H7 (cell line): ENCODE data around the gene SLC27A5. TPM values are rescaled to one million over a fixed set of nuclear protein-coding genes. Genes with fewer than 3 reads are reported as not detected.

Source experiments
- DNase-seq: peaks from one replicate; pipeline ENCODE4 v3.0.0; 2012
- H3K27me3 ChIP-seq: 2 replicates; pipeline ENCODE4 v1.6.0; 2011; ENCODE audit warnings: mild to moderate bottlenecking, low read length; ENCODE audit not compliant: control insufficient read depth, insufficient read depth
- H3K36me3 ChIP-seq: replicated peaks from 2 replicates; pipeline ENCODE4 v1.5.1; 2011; ENCODE audit warnings: low read length; ENCODE audit not compliant: control insufficient read depth, insufficient read depth
- H3K4me3 ChIP-seq: 2 replicates; pipeline ENCODE4 v1.5.1; 2011; ENCODE audit warnings: low read depth, mild to moderate bottlenecking, control low read depth, low read length, moderate library complexity; ENCODE audit not compliant: insufficient read depth
- total RNA-seq: library from RNA; depleted of rRNA; stranded (reverse); fragments of >200 nt; shearing (Covaris generic); gene quantifications from 2 replicates; pipeline ENCODE4 v1.2.3, GENCODE V29; 2014

SLC27A5 gene
- total RNA-seq, 1 experiment from 2014 or later: 19.4 TPM

- Histone ChIP-seq H3K36me3 (peaks cover 44% of the 10 kb centered on the region), H3K4me3 (peak overlapping the region; percentile 69), H3K27me3 (no peaks in the 10 kb centered on the region)
- no peak for DNase-seq
These were observed 42.2 kb upstream of the SLC27A5 start for GRCh38 chr19:58553799-58554493.

DNA sequence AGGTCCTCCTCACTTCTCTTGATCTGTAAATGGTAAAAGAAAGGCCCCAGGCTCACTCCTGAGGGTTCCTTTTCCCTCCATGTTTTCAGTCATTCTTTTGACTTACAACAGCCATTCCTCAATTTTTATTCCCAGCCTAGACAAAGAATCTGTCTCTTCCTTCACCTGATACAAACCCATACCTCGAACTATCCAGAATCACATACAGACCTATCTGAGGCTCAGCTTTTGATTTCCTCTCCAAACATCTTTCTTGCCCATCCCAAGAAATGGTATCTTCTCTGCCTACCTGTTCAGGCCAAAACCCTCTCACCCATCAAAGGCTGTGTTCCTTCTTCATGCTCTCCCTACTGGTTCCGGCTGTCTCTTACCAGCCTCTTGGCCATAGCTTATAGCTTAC is 40.9 kb upstream of the SLC27A5 start:
- Histone ChIP-seq H3K27me3 (no peaks in the 10 kb centered on the region), H3K4me3 (no peak overlapping the region), H3K36me3 (peaks cover 57% of the 10 kb centered on the region)
- no peak for DNase-seq

DNA sequence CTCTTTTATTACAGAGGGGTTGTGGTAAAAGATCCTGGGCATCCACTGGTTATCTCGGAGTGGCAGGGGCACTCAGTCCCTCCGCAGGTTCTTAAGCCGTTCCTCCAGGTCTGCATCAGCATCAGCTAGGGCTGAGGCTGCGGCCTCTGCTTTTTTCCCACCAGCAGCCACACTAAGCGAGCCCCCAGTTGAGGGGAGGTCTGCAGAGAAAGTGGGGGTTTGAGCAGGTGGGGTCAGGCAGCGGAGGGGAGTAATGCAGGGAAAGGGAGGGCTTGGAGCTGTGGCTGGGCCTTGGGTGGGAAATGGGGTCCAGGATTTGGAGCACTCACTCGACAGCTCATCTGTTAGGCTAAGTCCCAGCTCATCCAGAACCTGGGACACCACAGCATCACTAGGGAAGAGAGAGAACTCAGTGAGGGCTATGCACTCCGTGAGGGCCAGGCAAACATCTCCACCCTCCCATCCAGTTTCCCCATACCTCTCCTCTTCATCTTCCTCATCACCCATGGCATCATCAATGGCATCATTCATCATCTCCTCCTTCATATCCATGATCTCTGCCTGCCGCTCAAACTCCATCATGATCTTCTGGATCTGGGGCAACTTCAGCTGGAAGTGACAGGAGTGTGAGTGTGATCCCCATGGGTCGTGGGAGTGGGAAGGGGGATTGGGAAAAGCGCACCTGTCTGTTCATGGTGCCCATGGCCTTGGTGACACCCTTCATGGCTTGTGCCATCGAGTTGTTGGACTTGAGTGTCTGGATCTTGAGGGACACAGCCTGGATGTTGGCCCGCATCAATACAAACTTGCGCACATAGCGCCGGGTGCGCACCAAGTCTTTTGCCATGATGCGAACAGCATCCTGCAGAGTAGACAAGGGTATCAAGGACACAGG is 40.0 kb upstream of the SLC27A5 start:
- no peak for DNase-seq
- Histone ChIP-seq H3K36me3 (peaks cover 62% of the 10 kb centered on the region), H3K4me3 (no peak overlapping the region), H3K27me3 (no peaks in the 10 kb centered on the region)

- H3K36me3 ChIP-seq: peaks cover 61% of the 10 kb centered on the region
- H3K27me3 ChIP-seq: no peaks in the 10 kb centered on the region
- no peak for DNase-seq
- no peak overlapping the region for H3K4me3 ChIP-seq
These were observed 39.3 kb upstream of the SLC27A5 start for GRCh38 chr19:58551123-58551497.

GRCh38 chr19:58550362-58551122 is 38.8 kb upstream of the SLC27A5 start:
- Histone ChIP-seq H3K4me3 (no peak overlapping the region), H3K36me3 (peaks cover 65% of the 10 kb centered on the region)

GRCh38 chr19:58549664-58550361 is 38.0 kb upstream of the SLC27A5 start:
- H3K4me3 ChIP-seq: no peak overlapping the region
- H3K36me3 ChIP-seq: peaks cover 69% of the 10 kb centered on the region
- no peak for DNase-seq
- H3K27me3 ChIP-seq: no peaks in the 10 kb centered on the region

More at GRCh38 chr19:58550362-58551122, 38.8 kb upstream of the SLC27A5 start:
- no peaks in the 10 kb centered on the region for H3K27me3 ChIP-seq
- no peak for DNase-seq

- Histone ChIP-seq H3K27me3 (no peaks in the 10 kb centered on the region), H3K4me3 (no peak overlapping the region), H3K36me3 (peaks cover 69% of the 10 kb centered on the region)
- no peak for DNase-seq
These were observed 37.3 kb upstream of the SLC27A5 start for GRCh38 chr19:58548859-58549663.

DNA sequence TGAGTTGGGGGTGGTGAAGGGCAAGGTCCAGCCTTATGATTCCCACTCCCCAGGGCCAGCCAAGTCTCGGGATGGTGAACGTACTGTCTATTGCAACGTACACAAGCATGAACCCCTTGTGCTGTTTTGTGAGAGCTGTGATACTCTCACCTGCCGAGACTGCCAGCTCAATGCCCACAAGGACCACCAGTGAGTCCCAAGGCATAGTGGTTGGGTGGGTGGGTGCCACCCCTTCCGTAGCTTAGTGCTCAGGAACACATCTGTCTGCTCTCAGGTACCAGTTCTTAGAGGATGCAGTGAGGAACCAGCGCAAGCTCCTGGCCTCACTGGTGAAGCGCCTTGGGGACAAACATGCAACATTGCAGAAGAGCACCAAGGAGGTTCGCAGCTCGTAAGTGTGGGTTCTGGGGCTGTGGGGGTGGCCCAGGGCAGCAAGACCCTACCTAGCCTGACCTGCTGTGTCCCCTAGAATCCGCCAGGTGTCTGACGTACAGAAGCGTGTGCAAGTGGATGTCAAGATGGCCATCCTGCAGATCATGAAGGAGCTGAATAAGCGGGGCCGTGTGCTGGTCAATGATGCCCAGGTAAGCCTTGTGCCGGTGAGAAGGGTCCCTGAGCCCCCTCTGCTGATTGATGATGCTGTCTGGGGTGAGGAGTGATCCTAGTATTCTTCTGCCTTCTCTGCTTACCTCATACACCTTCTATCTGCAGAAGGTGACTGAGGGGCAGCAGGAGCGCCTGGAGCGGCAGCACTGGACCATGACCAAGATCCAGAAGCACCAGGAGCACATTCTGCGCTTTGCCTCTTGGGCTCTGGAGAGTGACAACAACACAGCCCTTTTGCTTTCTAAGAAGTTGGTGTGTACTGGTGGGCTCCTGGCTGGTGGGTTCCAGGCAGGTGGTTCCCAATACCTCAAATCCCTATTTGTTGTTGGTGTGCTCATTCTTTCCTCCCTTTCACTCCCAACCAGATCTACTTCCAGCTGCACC is 35.8 kb upstream of the SLC27A5 start:
- DNase-seq: no peak
- Histone ChIP-seq H3K4me3 (no peak overlapping the region), H3K36me3 (peaks cover 67% of the 10 kb centered on the region), H3K27me3 (peaks cover 2% of the 10 kb centered on the region)

DNA sequence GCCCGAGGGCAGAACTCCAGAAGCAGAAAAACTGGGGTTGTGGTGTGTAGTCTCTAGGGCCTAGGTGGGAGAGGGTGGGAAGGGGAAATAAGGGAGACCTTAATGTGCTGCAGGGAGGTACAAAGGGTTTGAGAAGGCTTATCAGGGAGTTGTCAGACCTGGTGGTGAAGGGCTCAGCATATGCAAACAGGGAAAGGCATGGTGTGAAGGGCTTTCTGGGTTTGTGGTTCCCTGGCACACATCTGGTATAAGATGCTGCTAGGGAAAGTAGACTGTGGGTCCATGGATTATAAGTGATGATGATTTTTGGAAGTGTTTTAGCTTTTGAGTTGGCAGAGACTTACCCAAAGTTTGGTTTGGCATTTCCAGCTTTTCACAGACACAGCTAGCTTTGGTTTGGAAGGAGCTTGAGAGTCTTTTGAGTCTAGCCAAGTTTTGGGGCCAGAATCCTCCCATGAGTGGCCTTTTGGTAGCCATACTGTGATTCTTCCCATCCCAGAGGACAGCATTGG is 34.3 kb upstream of the SLC27A5 start:
- Histone ChIP-seq H3K4me3 (peak overlapping the region; percentile 97), H3K36me3 (peaks cover 58% of the 10 kb centered on the region), H3K27me3 (peaks cover 4% of the 10 kb centered on the region)
- DNase-seq: no peak

GRCh38 chr19:58545286-58546018 is 33.7 kb upstream of the SLC27A5 start:
- DNase-seq: peak; percentile 49
- Histone ChIP-seq H3K4me3 (peak overlapping the region; percentile 97), H3K27me3 (peaks cover 5% of the 10 kb centered on the region), H3K36me3 (peaks cover 52% of the 10 kb centered on the region)

DNA sequence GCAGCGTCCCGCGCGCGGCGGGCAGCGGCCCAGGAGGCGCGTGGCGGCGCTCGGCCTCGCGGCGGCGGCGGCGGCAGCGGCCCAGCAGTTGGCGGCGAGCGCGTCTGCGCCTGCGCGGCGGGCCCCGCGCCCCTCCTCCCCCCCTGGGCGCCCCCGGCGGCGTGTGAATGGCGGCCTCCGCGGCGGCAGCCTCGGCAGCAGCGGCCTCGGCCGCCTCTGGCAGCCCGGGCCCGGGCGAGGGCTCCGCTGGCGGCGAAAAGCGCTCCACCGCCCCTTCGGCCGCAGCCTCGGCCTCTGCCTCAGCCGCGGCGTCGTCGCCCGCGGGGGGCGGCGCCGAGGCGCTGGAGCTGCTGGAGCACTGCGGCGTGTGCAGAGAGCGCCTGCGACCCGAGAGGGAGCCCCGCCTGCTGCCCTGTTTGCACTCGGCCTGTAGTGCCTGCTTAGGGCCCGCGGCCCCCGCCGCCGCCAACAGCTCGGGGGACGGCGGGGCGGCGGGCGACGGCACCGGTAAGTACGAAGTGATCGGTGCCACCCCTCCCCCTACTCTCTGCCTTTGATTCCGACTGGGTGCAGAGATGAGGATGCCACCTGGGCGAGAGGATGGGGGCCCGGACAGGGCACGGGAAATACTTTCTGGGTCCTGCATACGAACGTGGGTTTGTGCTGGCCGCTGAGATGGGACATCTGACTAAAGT is 32.9 kb upstream of the SLC27A5 start:
- Histone ChIP-seq H3K27me3 (peaks cover 8% of the 10 kb centered on the region), H3K36me3 (peaks cover 44% of the 10 kb centered on the region), H3K4me3 (peak overlapping the region; percentile 97)
- DNase-seq: peak; percentile 99
